Fibroblast of skin of left biceps (primary cell): ENCODE results near the gene CR2.
A peak's percentile ranks its signal among the peaks of the same experiment; 100 is the strongest.
"Not testable (repeated sequence)": the region's sequence is repeated elsewhere in the genome, so short reads cannot be mapped to it uniquely, and the experiment has no call there.

ENCODE experiments used
- DNase-seq, 2 experiments: peaks; one replicate each; pipeline ENCODE4 v3.0.0-alpha.2; 2013; ENCODE audit warnings: low read depth in 2 of 2

CR2 gene

GRCh38 chr1:207444514-207445217 lies 9.5 kb upstream of the CR2 start:
- DNase-seq: no peak

- DNase-seq: no peak
Observed at GRCh38 chr1:207453710-207454045, 450 bp upstream of the CR2 start.

GRCh38 chr1:207455183-207455754 lies 1.1 kb downstream of the CR2 start:
- no peak for DNase-seq

GRCh38 chr1:207458414-207458813 lies 4.3 kb downstream of the CR2 start:
- no peak for DNase-seq

- DNase-seq: no peak
Observed at GRCh38 chr1:207459008-207459407, 4.9 kb downstream of the CR2 start.

GRCh38 chr1:207461649-207462048 lies 7.5 kb downstream of the CR2 start:
- DNase-seq: no peak

GRCh38 chr1:207462535-207462934 lies 8.4 kb downstream of the CR2 start:
- no peak for DNase-seq

GRCh38 chr1:207463021-207463420 lies 8.9 kb downstream of the CR2 start:
- DNase-seq: no peak

GRCh38 chr1:207463571-207463970 lies 9.4 kb downstream of the CR2 start:
- DNase-seq: no peak

GRCh38 chr1:207470927-207471326 lies 16.8 kb downstream of the CR2 start:
- no peak for DNase-seq

GRCh38 chr1:207474210-207474609 lies 20.1 kb downstream of the CR2 start:
- no peak for DNase-seq

GRCh38 chr1:207486198-207486597 lies 32.1 kb downstream of the CR2 start:
- no peak for DNase-seq

- no peak for DNase-seq
Observed at GRCh38 chr1:207487636-207488035, 33.5 kb downstream of the CR2 start.

- DNase-seq: no peak
Observed at GRCh38 chr1:207493212-207493611, 39.1 kb downstream of the CR2 start.

- DNase-seq: no peak
Observed at GRCh38 chr1:207494171-207494570, 40.0 kb downstream of the CR2 start.

- DNase-seq: not testable (repeated sequence)
Observed at GRCh38 chr1:207495281-207495680, 41.2 kb downstream of the CR2 start.

GRCh38 chr1:207495801-207496792 lies 42.0 kb downstream of the CR2 start, which contains the start of gene CR1:
CR1 (plus strand) TSS chr1:207496157; CDS start chr1:207496268, 111 bp downstream.
- DNase-seq: no peak

GRCh38 chr1:207497941-207498340 lies 43.8 kb downstream of the CR2 start:
- DNase-seq: no peak

GRCh38 chr1:207499573-207499972 lies 45.4 kb downstream of the CR2 start:
- peak; percentile 12 to 19 for DNase-seq

GRCh38 chr1:207500306-207500705 lies 46.2 kb downstream of the CR2 start:
- DNase-seq: no peak

- DNase-seq: no peak
Observed at GRCh38 chr1:207501071-207501470, 46.9 kb downstream of the CR2 start.

- no peak for DNase-seq
Observed at GRCh38 chr1:207502726-207503125, 48.6 kb downstream of the CR2 start.

- no peak for DNase-seq
Observed at GRCh38 chr1:207503950-207504349, 49.8 kb downstream of the CR2 start.
